ENCODE measurements around the gene BTG1. TPM values are rescaled to one million over a fixed set of nuclear protein-coding genes. Genes with fewer than 3 reads are reported as not detected.

Gene BTG1
- total RNA-seq, 4 donors from 2014 or later, result 28.3 to 111 (median 78.1) TPM

DNA sequence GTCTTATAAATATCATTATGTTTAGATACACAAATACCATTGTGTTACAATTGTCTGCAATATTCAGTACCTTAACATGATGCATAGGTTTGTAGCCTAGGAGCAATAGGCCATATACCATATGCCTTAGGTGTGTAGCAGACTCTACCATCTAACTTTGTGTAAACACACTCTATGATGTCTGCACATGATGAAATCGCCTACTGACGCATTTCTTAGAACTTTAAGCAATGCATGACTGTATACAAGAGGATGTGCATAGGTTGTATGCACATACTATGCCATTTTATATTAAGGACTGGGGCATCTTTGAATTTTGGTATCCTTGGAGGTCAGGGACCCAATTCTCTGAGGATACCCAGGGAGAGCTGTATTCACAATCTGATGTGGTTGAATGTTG lies 10.1 kb upstream of the BTG1 start:
- no peak for TF ChIP-seq EP300 (IDR thresholded peaks at IDR 0.05; ENCODE audit: low read depth)
- TF ChIP-seq POLR2AphosphoS5 (IDR thresholded peaks at IDR 0.05), result no peak
- TF ChIP-seq POLR2A (IDR thresholded peaks at IDR 0.05), result no peak
- TF ChIP-seq, protein P1, sequence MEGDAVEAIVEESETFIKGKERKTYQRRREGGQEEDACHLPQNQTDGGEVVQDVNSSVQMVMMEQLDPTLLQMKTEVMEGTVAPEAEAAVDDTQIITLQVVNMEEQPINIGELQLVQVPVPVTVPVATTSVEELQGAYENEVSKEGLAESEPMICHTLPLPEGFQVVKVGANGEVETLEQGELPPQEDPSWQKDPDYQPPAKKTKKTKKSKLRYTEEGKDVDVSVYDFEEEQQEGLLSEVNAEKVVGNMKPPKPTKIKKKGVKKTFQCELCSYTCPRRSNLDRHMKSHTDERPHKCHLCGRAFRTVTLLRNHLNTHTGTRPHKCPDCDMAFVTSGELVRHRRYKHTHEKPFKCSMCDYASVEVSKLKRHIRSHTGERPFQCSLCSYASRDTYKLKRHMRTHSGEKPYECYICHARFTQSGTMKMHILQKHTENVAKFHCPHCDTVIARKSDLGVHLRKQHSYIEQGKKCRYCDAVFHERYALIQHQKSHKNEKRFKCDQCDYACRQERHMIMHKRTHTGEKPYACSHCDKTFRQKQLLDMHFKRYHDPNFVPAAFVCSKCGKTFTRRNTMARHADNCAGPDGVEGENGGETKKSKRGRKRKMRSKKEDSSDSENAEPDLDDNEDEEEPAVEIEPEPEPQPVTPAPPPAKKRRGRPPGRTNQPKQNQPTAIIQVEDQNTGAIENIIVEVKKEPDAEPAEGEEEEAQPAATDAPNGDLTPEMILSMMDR (IDR thresholded peaks at IDR 0.05), result no peak
- WGBS, 2 donors (ENCODE audit: low coverage in 1 of 2), result 94 to 100% methylated on average over 2 of the region's 2 CpGs
- in situ Hi-C loops (cut with MboI; ENCODE audit: low pct_ligation_motif_present in 1 of 4, low pct_unique_long_range_greater_than_20kb in 1 of 4, low sequenced_read_pairs in 3 of 4), result no loop called here
- Histone ChIP-seq H3K9me3 (no peaks in the 10 kb centered on the region), H3K36me3 (no peaks in the 10 kb centered on the region), H3K27ac (no peak overlapping the region), H3K4me3 (no peak overlapping the region), H3K27me3 (no peaks in the 10 kb centered on the region), H3K4me1 (peaks cover 0 to 14% (median 2%) of the 10 kb centered on the region in 4 donors)
- intact Hi-C loops (cut with DNase I; ENCODE audit: low total_unique reads), result loop anchor here (10.0 kb wide), 2 partner anchors 69 to 419 kb away; no protein-coding TSS in a partner anchor
- DNase-seq, result no peak

DNA sequence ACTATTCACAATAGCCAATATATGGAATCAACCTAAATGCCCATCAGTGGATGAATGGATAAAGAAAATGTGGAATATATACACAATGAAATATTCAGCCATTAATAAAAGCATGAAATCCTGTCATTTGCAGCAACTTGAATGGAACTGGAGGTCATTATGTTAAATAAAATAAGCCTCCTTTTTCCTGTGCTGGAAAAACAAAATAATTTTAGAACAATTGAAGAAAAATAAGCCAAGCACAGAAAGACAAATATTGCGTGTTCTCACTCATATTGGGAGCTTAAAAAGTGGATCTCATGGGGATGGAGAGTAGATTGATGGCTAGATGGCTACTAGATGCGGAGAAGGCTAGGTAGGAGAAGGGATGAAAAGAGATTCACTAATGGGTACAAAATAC lies 6.3 kb upstream of the BTG1 start:
- in situ Hi-C loops (cut with MboI; ENCODE audit: low pct_ligation_motif_present in 1 of 4, low pct_unique_long_range_greater_than_20kb in 1 of 4, low sequenced_read_pairs in 3 of 4), result no loop called here
- intact Hi-C loops (cut with DNase I; ENCODE audit: low total_unique reads), result loop anchor here (10.0 kb wide), 2 partner anchors 73 to 423 kb away; no protein-coding TSS in a partner anchor

DNA sequence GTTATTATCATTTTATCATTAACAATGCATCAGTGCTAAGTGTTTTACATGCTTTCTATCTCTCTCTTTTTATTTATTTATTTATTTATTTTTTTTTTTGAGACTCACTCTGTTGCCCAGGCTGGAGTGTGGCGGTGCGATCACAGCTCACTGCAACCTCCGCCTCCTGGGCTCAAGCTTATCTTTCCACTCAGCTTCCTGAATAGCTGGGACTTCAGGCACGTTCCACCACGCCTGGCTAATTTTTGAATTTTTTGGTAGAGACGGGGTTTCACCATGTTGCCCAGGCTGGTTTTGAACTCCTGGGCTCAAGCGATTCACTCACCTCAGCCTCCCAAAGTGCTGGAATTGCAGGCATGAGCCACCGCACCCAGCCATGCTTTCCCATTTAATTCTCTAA lies 3.9 kb upstream of the BTG1 start:
- Histone ChIP-seq H3K36me3 (no peaks in the 10 kb centered on the region), H3K27me3 (no peaks in the 10 kb centered on the region), H3K4me3 (no peak overlapping the region), H3K9me3 (no peaks in the 10 kb centered on the region), H3K4me1 (peaks cover 0 to 18% (median 0%) of the 10 kb centered on the region in 4 donors), H3K27ac (no peak overlapping the region)
- DNase-seq, result no peak
- TF ChIP-seq, protein P1 (IDR thresholded peaks at IDR 0.05), result no peak
- TF ChIP-seq POLR2A (IDR thresholded peaks at IDR 0.05) (no peak), POLR2AphosphoS5 (IDR thresholded peaks at IDR 0.05) (no peak), EP300 (IDR thresholded peaks at IDR 0.05; ENCODE audit: low read depth) (no peak)
- intact Hi-C loops (cut with DNase I; ENCODE audit: low total_unique reads) (loop anchor here (10.0 kb wide), 2 partner anchors 95 to 115 kb away; no protein-coding TSS in a partner anchor), in situ Hi-C loops (cut with MboI; ENCODE audit: low pct_ligation_motif_present in 1 of 4, low pct_unique_long_range_greater_than_20kb in 1 of 4, low sequenced_read_pairs in 3 of 4) (loop anchor here (5.0 to 25.0 kb wide), 6 partner anchors 337 to 765 kb away; no protein-coding TSS in a partner anchor)
- 88 to 93% methylated on average over 6 to 8 of the region's 8 CpGs for WGBS, 2 donors (ENCODE audit: low coverage in 1 of 2)

More for the DNA sequence above, 6.3 kb upstream of the BTG1 start:
- no peaks in the 10 kb centered on the region for H3K27me3 ChIP-seq
- H3K27ac ChIP-seq, result no peak overlapping the region
- TF ChIP-seq EP300 (IDR thresholded peaks at IDR 0.05; ENCODE audit: low read depth), result no peak
- no peak for TF ChIP-seq POLR2A (IDR thresholded peaks at IDR 0.05)
- TF ChIP-seq, protein P1 (IDR thresholded peaks at IDR 0.05), result no peak
- TF ChIP-seq POLR2AphosphoS5 (IDR thresholded peaks at IDR 0.05), result no peak
- no peaks in the 10 kb centered on the region for H3K36me3 ChIP-seq
- peaks cover 0 to 11% (median 0%) of the 10 kb centered on the region in 4 donors for H3K4me1 ChIP-seq
- H3K9me3 ChIP-seq, result no peaks in the 10 kb centered on the region
- WGBS, 2 donors (ENCODE audit: low coverage in 1 of 2), result 90 to 95% methylated on average over 2 of the region's 2 CpGs
- H3K4me3 ChIP-seq, result no peak overlapping the region
- DNase-seq, result no peak

DNA sequence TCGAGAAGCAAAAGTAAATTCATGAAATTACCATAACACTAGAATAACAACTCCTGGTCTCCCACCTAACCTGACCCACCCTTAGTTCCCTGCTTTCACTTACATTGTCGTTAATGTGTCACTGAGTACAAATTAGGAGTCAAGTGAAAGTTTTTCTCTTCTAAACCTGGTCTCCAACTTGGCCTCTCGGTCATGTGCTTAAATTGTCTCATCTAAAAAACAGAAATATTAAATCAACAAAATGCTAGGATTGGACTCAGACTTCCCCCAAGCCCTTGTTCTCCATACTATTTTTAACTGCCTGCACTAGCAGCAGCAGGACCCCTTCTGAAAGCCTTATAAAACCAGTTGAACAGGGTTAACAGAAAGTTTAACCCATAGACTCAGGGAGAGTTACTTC lies 1.8 kb upstream of the BTG1 start:
- DNase-seq, result no peak
- H3K36me3 ChIP-seq, result peaks cover 0 to 15% (median 4%) of the 10 kb centered on the region in 4 donors
- no peaks in the 10 kb centered on the region for H3K27me3 ChIP-seq
- WGBS, 2 donors (ENCODE audit: low coverage in 1 of 2), result 56 to 62% methylated on average over 2 to 3 of the region's 3 CpGs
- intact Hi-C loops (cut with DNase I; ENCODE audit: low total_unique reads), result loop anchor here (10.0 kb wide), 2 partner anchors 97 to 113 kb away; no protein-coding TSS in a partner anchor
- H3K4me1 ChIP-seq, result peaks cover 0 to 26% (median under 1%) of the 10 kb centered on the region in 4 donors
- no peaks in the 10 kb centered on the region for H3K9me3 ChIP-seq
- H3K27ac ChIP-seq, result peak overlapping the region; percentile 89 to 100 (median 98)
- peak overlapping the region in 1 of 4 donors; percentile 98 for H3K4me3 ChIP-seq
- no peak for TF ChIP-seq POLR2AphosphoS5 (IDR thresholded peaks at IDR 0.05)
- TF ChIP-seq, protein P1 (IDR thresholded peaks at IDR 0.05), result no peak
- no peak for TF ChIP-seq POLR2A (IDR thresholded peaks at IDR 0.05)
- no peak for TF ChIP-seq EP300 (IDR thresholded peaks at IDR 0.05; ENCODE audit: low read depth)
- in situ Hi-C loops (cut with MboI; ENCODE audit: low pct_ligation_motif_present in 1 of 4, low pct_unique_long_range_greater_than_20kb in 1 of 4, low sequenced_read_pairs in 3 of 4), result loop anchor here (5.0 to 25.0 kb wide), 6 partner anchors 335 to 763 kb away; no protein-coding TSS in a partner anchor

Measured in transverse colon (tissue), 4 donors.